Measurements from ENCODE around the gene LCAT.

LCAT gene

DNA sequence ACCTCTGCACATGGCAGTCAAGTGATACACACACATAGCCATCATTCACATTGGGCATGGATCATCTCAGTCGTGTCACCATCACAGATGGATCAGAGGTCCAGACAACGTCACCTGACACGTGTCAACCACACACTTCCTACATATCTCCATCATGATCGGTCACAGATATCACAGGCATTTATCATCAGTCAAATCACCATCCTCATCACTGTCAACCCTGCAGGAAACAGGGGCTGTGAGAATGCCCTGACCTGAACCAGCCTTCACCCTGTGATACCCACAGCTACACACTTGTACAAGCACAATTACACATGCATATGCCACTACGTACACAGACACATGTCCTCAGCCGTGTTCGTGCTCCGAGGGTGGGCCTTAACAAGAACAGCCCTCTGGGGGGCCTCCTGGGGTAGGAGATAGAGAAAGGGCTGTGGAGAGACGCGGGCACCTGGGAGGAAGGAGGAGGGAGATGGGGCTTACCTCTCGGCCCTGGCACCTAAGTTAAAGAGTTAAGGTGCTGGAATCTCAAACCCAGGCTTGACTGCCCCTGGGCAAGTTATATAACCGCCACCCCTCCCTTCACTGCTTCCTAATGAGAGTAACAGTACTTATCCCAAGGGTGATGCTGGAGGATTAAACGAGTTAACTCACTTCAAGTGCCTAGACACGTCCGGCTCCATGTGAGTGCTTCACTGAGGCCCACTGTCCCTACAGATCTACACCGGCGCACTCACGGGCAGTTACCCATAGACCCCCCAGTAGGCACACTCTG lies 23.4 kb upstream of the LCAT start:
- H3K4me3 ChIP-seq (ENCODE audit: low read depth, low read length) = peak overlapping the region; percentile 84
- TF ChIP-seq, protein P1, sequence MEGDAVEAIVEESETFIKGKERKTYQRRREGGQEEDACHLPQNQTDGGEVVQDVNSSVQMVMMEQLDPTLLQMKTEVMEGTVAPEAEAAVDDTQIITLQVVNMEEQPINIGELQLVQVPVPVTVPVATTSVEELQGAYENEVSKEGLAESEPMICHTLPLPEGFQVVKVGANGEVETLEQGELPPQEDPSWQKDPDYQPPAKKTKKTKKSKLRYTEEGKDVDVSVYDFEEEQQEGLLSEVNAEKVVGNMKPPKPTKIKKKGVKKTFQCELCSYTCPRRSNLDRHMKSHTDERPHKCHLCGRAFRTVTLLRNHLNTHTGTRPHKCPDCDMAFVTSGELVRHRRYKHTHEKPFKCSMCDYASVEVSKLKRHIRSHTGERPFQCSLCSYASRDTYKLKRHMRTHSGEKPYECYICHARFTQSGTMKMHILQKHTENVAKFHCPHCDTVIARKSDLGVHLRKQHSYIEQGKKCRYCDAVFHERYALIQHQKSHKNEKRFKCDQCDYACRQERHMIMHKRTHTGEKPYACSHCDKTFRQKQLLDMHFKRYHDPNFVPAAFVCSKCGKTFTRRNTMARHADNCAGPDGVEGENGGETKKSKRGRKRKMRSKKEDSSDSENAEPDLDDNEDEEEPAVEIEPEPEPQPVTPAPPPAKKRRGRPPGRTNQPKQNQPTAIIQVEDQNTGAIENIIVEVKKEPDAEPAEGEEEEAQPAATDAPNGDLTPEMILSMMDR (conservative IDR thresholded peaks at IDR 0.05; ENCODE audit: low read depth, low read length) = no peak
- peak; percentile 37 for DNase-seq (ENCODE audit: low read depth)

DNA sequence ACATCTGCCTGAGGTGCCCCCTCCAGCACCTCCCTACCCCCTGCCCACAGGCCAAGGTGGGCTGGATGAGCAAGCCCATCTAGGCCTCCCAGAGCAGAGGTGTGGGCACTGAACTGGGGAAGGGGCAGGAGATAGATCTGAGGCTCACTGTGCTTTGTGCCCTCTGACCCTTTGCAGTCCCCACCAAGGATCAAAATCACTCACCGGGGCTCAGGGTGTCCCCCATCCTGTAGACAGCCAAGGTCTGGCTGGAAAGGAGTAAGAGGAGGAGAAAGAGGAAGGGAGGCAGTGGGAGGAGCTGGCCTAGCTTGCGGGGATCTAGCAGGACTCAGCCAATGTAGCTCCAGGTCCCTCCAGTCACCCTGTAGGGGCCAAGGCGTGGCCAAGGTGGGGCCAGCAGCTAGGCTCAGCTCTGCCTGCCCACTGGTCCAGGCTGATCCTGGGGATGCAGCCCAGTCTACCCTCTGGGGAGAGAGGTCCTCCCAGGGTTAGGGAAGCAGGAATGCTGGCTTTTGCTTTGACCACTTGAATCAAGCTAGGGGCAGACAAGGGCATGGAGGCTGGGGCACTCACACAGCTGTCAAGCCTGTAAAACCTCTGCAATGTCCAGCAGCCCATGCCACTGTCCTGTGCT lies 22.7 kb upstream of the LCAT start:
- peak; percentile 37 for DNase-seq (ENCODE audit: low read depth)
- peak overlapping the region; percentile 84 for H3K4me3 ChIP-seq (ENCODE audit: low read depth, low read length)
- TF ChIP-seq, protein P1 (conservative IDR thresholded peaks at IDR 0.05; ENCODE audit: low read depth, low read length) = no peak

DNA sequence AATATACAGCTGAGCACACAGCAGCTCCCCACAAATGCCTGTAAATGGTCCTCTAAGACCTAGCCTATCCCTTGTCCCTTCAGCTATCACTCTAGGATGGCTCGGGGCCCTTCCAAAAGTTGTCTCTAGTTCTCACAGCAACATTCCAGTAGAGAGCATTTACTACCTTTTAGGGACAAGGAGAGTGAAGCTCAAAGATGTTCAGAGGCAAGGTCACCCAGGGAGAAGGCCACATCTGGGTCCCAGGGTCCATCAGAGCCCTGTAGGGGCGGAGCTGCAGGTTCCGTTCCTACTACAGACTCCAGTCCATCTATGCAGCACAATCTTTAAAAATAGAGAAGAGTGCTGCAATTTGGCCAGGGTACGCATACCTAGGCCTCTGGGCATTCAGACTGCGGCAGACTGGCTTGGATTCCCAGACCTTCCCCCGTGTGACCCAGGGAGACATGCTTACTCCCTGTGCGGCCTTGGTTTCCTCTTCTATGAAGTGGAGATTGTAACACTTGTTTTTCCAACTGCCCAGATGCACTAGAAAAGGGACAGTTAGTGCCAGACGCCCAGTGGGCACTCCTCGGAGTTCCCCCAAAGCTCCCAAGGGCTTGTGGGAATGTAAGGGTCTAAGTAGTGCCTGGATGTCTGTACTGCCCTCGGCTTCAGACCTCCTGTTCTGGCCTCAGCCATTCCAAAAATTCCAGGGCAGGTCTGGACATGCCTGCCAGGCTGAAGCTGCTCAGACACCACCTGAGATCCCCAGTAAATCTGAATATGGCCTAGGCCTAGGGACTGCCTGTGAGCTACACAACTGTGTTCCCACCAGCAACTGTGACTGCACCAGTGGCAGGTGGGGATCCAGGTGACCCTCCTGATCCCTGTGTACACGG lies 22.0 kb upstream of the LCAT start:
- peak; percentile 48 for DNase-seq (ENCODE audit: low read depth)
- peak overlapping the region; percentile 84 for H3K4me3 ChIP-seq (ENCODE audit: low read depth, low read length)
- TF ChIP-seq, protein P1 (conservative IDR thresholded peaks at IDR 0.05; ENCODE audit: low read depth, low read length) = no peak

DNA sequence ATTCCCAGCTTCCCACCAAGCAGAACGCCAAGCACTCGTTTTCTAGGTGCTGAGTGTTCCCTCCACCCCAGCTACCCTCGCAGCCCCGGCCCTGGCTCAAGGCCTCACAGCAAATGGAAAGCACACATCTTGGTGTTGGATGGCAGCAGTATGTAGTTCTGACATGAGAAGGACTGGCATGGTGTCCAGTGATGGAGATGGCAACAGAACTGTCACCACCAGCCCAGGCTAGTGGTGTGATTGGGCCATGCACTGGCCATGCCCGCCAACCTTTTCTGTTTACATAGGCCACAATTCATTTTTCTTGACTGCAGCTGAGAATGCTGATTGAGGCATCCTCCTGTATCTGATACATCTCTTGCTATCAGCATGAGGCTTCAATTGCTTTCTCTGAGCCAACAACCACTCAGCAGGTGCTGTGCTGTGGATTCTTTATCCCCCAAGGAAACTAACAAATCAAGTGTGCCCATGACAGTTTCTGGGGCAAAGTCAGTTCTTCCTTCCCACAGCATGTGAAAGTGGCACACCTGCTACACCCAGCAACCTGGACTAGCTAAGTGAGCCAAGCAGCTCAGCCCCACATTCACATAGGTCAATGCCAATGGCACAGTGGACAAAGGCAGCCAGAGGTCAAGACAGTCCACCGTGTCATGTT lies 20.7 kb upstream of the LCAT start:
- DNase-seq (ENCODE audit: low read depth) = no peak
- TF ChIP-seq, protein P1 (conservative IDR thresholded peaks at IDR 0.05; ENCODE audit: low read depth, low read length) = no peak
- H3K4me3 ChIP-seq (ENCODE audit: low read depth, low read length) = no peak overlapping the region

DNA sequence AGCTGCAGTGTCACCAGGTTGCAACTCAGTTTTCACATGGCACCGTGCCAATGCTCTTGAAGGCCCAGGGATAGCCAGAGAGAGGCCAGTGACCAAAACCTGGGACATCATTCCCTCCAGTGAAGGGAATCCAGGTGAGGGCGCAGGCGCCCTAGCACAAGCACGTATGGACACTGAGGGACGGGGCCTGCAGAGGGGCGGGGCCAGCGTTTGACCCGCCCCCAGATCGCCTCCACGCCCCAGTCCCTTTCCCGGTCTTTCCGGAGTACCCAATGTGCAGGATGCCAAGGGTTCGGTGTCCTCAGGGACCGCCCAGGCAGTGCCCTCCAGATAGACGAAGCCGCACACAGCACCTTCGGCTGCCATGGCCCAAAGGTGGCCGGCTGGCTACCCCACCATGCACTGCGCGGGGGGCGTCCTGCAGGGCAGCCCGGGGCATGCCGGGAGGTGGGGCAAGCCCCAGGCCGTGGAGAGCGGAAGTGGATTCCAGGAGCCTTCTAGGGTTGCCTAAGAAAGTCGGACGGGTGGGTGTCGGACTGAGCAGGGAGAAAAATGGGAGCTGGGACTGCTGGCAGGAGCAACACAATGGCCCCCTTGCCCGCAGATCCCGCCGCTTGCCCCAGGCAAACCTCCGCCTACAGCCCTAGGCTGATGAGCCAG lies 19.9 kb upstream of the LCAT start:
- TF ChIP-seq, protein P1 (conservative IDR thresholded peaks at IDR 0.05; ENCODE audit: low read depth, low read length) = no peak
- DNase-seq (ENCODE audit: low read depth) = peak; percentile 26
- peak overlapping the region; percentile 34 for H3K4me3 ChIP-seq (ENCODE audit: low read depth, low read length)

DNA sequence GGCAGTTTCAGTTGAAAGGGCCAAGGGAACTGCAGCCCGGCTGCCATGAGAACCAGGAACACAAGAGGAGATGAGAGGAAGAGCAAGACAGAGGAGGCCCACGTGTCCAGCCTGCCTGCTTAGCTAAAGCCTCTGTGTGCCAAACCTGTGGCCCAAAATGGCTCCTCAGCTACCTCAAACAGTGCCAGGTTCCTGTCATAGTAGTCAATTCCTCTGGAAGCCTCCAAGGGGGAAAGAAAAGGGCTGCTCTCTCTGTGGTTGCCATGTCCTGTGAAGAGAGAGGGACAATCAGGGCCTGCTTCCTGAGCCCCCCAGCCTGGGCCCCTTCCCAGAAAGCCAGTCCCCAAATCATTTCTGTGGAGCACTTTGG lies 19.4 kb upstream of the LCAT start:
- no peak overlapping the region for H3K4me3 ChIP-seq (ENCODE audit: low read depth, low read length)
- DNase-seq (ENCODE audit: low read depth) = no peak
- TF ChIP-seq, protein P1 (conservative IDR thresholded peaks at IDR 0.05; ENCODE audit: low read depth, low read length) = no peak
